Stimulated activated CD8-positive, alpha-beta memory T cell treated with anti-CD3 and anti-CD28 coated beads, Interleukin-15, amount 100 ng/mL, for 24 hours (primary cell): ENCODE data around the gene CAMK2B.

Source experiments
- DNase-seq: peaks from one replicate; pipeline ENCODE4 v3.0.0-alpha.2; 2020; ENCODE audit warnings: low read depth

Gene CAMK2B

DNA sequence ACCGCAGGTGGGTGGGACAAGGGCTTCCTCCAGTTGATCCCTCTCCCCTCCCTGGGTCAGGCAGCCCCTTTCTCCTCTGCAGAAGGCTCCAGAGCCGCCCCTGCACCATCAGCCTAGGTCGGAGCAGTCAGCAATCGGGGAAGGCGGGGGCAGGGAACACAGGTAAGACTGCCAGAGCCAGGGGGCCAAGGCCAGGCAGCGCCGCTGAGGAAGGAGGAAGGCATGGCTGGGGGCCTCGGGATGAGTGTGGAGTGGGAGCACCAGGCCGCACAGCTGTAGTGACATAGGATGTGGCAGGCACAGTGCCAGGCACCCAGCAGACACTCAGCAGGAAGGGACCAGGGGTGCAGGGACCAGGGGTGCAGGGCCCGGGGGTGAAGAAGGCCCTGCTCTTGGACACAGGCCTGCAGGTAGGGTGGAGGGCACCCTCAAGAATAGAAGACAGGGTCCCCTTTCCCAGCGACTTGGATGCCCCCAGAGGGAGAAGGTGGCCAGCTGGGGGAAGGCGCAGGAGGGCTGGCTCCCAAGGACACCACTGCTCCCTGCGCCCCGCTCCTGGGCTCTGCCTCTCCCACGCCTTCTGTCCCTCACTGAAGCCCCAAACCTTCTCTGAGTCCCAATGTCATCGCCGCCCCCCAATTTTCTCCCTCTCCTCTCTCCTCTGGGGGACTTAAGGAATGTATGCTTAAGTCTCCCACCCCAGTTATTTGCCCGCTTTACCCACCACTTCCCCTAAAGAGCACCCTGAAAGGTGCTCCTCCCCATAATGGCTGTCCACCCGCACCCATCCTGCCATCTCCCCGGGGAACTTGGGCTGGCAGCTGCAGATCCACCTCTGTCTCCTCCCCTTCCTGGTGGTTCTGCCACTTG, 38.5 kb downstream of the CAMK2B start:
- no peak for DNase-seq

DNA sequence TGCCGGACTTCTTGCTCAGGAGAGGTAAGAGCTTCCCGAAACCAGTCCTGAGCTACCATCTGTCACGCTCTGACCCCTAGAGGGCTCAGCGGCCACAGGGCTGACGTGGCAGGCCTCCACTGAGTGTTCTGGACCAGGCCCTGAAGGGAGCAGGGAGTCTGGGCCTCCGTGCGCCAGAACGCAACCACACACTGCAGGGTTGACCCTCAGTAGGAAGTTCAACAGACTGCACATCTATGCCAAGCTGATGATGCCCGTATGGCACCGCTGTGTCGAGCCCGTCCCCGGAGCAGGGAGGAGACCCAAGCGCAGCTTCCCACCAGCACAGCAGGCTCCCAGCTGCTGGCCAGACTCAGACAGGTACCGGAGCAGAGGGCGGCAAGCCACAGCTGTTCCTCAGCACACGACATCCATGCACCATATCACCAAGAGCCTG, 39.2 kb downstream of the CAMK2B start:
- DNase-seq: no peak

DNA sequence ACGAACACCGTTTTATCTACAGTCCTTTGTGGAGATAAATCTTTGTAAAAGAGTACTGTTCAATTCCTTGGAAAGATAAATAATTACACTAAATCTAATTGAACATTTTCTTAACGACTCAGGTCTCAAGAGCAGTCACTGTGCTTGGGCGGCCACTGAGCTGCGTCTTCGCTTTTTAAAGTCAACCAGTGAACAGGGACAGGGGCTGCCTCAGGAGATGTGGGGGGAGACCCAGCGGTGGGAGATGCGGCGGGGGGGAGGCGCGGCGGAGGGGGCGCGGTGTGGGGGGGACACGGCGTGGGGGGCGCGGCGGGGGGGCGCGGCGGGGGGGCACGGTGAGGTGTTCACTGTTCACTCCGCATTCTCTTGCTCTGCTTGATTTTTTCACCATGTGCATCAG, 39.8 kb downstream of the CAMK2B start:
- DNase-seq: no peak

DNA sequence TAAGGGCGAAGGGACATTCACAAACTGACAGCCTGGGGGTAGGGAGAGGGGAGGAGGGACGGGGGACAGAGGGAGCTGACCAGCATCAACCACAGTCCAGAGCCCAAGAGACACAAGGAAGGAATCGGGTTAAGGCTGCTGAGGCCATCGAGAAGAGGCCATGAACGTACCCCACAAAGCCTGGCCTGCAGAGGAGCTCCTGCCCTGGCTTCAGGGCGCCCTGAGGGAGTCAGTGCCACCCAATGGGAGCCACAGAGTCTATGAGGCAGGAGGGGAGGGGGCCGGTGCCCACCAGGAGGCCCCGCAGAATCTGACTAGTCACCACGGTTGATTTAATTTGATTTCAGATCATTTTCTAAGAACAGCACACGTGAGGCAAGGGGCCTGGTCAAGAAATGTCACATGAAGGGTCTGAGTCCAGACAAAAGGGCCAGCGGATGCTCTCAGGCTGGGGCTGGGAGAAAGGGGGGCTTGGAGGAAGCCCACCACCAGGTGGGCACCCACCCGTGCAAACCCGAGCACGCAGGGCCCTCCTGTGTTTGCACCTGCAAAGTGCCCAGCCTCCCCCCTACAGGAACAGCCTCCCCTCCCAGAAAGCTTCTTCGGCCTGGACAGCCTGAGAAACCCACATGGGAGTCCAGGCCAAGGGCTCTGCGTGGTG, 40.4 kb downstream of the CAMK2B start:
- DNase-seq: no peak

DNA sequence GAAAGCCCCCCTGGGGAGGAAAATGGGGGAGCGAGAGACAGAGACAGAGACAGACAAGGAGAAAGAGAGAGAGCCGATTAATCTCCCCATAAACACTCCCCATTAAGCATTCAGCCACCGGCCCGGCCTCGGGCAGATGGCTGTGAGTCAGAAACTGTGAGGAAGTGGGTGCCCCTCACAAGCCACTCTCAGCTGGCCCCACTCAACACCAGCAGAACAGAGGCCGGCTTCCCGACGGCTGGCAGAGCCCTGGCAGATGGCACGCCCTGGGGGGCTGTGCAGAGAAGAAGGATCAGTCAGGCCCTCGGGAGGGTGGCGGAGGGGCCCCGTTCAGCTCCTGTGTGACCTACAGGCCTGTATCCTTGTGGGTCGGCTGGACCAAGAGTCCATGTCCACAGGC, 41.2 kb downstream of the CAMK2B start:
- no peak for DNase-seq

DNA sequence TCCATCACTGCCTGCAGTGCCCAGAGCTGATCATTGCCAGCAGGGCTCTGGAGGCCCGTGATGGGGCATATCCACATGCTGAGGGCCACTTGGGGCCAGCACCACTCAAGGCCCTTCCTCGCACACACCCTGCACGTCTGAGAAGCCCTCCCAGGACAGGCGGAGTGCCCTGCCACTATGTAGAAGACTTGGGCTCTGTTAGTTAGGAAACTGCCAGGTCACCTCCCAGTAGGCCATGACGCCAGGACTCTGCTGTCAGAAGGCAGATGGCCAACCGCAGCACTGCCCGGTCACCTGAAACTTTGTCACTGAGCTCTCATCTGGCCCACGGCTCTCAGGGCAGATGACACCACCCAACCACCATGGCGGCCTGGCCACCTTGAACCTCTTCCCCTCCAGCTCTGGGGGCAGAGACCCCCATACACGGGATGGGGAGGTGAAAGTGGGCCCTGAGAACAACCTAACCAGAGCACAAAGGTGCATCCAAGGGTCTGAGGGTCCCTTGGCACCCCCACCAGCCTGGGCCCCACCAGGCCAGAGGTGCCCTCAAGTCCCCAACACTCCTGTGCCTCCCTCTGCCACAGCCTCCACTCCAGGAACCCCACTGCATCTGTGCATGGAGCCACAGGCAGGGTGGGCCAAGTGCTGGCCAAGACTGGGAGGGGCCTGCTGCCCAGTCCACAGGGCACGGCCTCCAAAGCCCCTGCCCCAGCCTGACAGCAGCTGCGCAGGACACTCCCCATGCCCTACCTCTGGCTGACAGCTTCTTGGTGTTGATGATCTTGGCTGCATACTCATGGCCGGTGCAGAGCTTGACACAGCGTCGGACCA, 41.8 kb downstream of the CAMK2B start:
- no peak for DNase-seq

DNA sequence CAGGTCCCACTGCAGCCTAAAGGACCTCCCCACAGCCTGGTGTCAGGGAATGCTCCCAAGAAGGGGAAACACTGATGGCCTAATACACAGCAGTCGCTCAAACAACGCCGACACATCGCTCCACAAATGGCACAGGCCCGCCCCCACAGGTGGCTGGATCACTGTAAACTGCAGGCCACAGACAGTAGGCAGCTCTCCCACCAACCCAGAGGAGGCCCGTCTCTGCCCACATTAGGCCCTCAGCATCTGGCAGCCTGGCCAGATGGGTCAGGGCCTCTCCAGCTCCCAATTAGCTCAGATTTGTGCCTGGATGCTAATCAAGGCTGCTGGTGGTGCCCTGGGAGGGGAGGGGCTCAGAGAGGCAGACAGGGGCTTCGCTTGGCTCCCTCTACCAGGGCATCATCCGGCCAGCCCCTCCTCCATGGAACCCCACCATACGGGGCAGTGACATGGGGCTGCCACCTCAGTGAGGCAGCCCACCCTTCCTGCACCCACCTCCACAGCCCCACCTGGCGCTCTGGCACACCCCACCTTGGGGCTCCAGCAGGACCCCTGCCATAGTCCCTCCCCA, 42.7 kb downstream of the CAMK2B start:
- DNase-seq: no peak

DNA sequence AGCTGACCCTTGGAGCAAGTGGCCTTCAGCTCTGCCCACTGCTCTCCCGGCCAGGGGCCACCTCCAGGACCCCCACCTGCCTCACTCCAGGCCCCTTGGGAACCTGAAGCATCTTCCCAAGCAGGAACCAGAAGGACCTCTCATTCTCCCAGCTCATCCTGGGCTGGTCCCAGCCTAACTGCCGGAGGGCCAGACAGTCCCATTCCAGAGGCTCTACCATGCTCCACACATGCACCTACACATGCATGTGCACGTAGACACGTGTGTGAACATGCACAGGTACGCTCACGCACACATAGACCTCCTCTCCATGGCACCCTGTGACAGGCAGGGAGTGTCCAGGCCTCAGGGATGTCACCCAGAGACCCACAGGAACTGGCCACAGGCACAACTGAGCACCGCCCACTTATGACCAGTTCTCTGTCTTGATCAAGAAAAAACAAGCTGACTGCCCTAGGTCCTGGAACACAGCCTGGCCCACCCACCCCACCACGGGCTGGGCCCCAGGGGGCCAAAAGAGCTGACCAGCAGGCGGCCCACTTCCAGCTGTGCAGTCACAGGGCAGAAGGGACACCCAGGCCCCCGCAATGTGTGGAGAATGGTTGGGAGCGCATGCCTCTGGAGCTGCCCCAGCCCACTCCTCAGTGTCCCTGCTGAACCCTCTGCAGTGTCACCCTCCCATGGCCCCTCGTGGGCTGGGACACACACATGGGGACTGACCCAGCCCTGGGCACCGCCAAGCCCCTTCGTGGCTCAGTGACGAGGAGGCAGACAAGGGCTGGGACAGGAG, 43.4 kb downstream of the CAMK2B start:
- no peak for DNase-seq

DNA sequence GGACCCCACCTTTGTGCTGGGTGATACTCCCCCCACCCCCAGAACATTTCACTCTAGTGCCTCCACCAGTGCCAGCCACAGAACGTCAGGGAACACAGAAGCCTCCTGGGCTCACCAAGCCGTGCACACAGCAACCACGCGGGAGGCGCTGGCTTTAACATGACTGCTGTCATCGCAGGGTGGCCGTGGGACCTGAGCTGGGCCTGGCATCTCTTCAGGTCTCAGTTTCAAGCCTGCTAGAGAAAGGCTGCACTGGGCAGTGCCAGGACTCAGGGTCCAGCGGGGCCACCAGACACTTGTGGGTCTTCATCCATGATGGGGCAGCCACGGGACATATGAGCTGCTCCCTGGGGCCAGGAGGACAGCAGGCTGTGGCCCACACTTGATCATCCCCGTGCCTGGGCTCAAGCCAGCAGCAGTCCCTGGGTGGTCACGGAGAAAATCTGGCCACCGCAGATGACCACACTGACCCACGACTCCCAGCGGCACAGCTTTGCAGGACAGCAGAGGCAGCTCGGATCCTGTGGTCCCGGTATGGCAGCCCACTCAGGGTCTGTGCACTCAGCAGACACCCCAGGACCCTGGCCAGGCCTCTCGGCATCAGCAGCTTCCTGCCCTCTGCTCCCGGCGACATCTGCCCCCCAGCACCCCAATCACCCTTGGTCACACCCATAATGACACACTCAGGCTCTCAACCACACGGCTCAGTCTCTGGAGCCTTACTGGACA, 44.2 kb downstream of the CAMK2B start:
- no peak for DNase-seq

DNA sequence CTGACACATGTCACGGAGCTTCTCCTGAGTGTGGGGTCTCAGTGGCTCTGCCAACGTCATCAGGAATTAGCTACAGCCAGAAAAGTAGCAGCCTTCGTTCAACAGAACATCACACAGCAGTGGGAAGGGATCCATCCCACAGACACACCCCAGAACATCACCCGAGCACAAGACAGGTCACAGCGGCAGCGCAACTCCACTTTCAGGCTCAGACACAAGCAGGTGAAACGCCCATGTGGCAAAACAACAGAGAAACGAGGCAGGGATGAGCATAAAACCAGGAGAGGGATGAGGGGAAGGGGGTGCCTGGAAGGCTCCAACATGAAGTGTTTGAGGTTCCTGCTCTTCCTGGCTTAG, 44.8 kb downstream of the CAMK2B start:
- no peak for DNase-seq

DNA sequence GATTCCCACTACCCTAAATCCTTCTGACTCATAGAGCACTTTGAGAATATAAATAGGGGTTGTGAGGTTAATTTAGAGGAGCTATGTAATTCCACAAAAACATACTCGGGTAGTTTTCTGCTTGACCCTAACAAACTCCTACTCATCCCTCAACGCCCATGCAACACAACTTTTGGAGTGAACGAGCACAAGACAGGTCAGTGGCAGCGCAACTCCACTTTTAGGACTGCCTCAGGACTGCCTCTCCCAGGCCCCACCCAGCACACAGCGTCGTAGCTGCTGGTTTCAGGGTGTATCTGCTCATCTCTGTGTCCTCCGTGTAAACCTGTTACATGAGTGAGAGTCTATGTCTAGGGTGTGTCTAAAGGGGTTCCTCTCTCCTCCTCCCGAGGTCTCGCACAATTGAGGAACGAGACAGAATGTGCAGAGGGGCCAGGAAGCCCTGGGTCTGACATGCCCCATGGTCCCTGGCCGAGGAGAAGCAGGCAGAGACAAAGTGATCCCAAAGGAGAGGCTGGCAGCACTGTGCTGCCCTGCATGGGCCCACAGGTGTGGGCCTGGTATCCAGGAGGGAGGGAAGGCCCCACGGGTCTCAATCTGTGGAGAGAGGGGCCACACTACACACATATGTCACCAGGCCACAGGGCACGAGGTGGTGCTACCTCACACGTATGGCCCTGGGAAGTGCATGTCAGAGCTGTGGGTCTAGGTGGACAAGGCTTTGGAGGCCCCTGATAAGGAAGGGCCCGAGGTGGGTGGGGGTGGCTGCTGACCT, 45.5 kb downstream of the CAMK2B start:
- no peak for DNase-seq

DNA sequence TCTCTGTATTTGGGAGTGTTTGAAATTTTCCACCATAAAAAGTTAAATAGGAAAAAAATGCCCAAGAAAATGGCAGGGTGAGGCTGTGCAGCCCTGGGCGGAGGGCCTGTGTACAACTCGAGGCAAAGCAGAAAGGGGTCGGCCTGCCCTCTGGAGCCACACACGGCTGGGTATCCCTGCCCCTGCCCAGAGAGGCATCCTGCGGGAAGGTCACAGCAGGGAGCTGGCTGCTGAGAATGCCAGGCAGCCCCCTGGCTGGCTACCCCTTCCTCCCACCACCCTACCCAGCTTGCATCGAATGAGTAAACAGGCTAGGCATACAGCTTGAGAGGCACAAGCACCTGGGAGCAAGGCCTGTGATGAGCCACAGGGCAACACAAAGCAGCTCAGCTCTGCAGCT, 46.1 kb downstream of the CAMK2B start:
- no peak for DNase-seq

DNA sequence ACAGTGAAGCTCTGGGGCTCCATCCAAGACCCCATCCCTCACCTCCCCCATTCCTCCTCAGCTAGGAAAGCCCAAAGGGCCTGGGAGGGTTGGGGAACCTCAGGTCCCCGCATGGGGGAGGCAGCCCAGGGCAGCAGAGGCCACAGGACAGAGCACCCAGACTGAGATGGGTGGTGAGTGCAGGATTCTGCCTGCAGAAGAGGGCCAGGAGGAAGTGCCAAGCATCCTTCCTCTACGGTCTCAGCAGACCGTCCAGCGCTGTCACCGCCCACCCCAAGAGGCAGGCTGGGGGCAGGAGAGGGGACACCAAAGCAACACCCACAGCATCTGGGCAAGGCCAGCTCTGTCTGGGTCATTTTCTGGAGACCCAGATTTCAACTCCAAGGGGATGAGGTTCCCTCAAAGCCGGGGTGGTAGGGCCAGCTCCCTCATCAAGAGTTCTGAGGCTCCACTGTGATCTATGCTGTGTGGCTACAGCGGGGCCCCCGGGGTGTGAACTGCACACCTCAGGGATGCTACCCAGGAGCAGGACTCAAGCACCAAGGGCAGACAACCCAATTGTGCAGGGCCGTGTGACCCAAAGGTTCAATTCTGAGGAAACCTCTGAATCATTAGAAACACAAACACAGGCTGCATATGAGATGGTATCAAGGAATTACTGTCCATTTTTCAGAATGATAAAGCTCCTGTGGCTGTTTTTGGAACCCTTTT, 46.8 kb downstream of the CAMK2B start:
- DNase-seq: no peak

DNA sequence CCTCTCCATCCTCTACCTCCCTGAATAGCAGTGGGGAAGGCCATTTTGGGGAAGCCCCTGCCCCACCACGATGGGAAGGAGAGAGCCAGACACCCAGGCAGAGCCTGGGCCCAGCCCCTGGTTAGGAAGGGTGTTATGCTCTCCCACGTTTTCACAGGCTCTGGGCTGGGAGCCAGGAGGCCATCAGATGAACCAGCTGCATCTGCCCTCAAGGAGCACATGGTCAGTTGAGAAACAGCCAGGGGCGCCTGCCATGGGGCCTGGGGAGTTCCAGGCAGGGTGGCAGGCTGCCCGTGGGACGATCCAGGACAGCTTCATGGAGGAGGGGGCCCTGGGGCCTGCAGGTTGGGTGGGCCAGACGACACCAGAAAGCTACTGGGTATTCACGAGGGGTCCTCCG, 47.5 kb downstream of the CAMK2B start:
- no peak for DNase-seq

DNA sequence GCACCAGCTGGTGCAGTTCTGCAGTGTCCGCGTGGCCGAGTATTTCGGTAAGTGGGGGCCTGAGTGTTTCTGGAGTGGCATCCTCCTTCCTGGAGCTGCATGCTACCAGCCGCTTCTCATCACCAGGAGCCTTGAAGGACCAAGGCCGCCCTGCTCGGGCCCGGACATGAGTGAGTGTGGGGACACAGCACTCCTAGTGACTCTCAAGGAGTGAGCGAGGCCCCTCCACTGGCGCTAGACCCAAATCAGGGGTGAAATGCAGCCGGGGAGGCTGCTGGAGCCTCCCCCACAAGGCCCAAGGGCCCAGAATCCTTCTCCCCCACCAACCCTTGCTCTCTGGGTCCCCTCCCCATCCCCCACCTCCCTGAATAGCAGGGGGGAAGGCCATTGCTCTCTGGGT, 48.0 kb downstream of the CAMK2B start:
- DNase-seq: no peak

DNA sequence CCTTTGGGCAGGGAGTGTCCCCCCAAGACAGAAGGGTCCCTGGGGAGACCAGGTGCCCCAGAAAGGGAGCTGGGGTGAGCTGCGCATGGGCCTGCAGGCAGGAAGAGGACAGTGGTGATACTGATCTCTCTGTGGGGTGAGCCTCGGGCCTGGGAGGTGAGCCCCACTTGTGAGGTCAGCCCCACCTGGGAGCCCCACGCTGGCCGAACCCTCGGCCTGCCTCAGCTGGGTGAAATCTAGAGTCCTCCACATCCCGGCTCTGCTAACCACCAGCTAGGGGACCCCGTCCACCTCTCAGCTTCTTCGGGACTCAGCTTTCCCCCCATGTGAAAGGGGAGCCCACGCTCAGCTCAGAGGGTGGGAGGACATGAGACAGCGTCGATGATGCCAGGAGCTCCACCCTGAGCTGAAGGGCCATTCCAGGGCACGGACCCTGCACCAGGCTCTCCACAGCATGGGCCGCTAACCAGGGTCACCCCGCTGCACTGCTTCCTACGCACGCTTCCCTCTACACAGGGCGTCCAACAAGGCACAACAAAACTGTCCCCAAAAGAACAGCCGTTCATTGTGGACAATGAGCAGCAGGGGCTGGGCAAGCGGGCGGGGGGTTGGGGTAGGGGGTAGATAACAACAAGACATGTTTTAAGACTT, 48.7 kb downstream of the CAMK2B start:
- no peak for DNase-seq

DNA sequence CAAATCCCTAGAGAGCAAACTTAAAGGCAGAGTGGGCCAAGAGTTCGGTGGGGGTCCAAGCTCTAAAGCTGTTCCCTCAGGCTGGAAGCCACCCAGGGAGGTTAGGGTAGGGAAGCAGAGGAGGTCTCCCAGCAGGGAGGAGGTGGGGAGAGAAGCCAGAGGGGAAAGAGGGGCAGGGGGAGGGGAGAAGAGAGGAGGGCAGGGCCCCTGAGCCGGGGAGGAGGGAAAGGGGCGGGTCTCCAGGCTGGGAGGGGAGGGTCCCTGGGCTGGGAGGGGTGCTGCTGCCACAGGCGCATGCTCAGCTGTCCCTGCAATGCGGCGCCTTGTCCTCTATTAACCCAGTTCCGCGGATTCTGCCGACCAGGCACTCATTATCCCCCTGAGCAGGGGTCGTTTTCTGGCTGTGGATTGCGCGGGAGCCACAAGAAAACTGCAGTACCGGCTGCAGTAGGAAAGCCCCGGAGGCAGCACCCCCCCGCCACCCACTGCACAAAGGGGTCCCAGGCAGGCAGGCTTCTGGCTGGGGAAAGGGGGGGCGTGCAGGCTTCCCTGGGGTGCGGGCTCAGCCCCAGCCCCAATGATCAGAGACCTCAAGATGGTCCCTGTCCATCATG, 49.3 kb downstream of the CAMK2B start:
- no peak for DNase-seq

DNA sequence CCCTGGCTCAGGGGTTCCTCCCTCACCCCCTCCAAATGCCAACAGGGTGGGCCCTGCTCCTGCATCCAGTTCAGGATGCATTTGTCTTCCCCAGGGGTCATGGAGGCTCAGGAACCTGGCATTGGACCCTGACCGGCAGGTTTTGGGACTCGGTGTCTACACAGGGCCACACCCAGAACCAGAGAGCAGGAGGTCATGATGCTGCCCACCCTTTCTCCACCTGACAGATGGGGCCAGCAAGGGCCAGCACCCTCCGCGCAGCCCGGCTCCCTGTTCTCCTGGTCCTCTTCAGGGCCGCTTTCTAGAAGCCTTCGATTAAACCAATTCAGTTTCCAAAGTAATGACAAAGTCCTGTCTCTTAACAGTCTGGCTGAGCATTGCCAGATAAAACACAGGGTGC, 50.2 kb downstream of the CAMK2B start:
- DNase-seq: no peak

DNA sequence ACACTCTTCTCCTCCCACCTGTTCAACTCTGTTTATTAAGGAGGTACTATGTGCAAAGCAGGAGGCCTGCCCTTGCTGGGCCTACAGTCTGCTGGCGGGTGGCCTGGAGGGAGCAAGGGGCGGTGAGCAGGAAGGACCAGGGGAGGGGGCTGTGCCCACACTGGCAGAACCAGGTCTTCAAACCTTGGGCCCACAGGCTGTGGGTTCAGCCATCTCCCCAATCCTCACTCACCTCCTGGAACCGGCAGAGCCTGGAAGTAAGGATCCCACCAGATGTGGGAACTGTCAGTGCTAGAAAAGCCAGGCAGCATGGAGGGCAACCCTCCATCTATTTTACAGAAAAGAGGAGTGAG, 50.8 kb downstream of the CAMK2B start:
- no peak for DNase-seq
